Fibroblast of lung (primary cell): ENCODE data around the gene UNC79. TPM values are rescaled to one million over a fixed set of nuclear protein-coding genes. Genes with fewer than 3 reads are reported as not detected.

Experiments used
- DNase-seq, 2 donors: peaks; one replicate each; pipeline versions ENCODE4 v3.0.0 to v3.0.0-alpha.2; 2010; ENCODE audit warnings: low read depth in 2 of 2
- H2AFZ ChIP-seq: 2 replicates; pipeline ENCODE4 v1.5.1; 2012; ENCODE audit warnings: low read length, control low read depth, inconsistent platforms
- H3K27ac ChIP-seq: 2 replicates; pipeline ENCODE4 v1.5.1; 2011; ENCODE audit warnings: low read length, control low read depth; ENCODE audit not compliant: insufficient read depth
- H3K27me3 ChIP-seq: 2 replicates; pipeline ENCODE4 v1.5.1; 2011; ENCODE audit warnings: mild to moderate bottlenecking, low read length; ENCODE audit not compliant: control insufficient read depth, insufficient read depth
- H3K36me3 ChIP-seq: 2 replicates; pipeline ENCODE4 v1.5.1; 2011; ENCODE audit warnings: low read length; ENCODE audit not compliant: control insufficient read depth, insufficient read depth
- H3K4me1 ChIP-seq: 2 replicates; pipeline ENCODE4 v1.5.1; 2011; ENCODE audit warnings: low read length; ENCODE audit not compliant: control insufficient read depth, insufficient read depth; ENCODE audit errors: extremely low read depth
- H3K4me2 ChIP-seq: 2 replicates; pipeline ENCODE4 v1.5.1; 2011; ENCODE audit warnings: low read length, control low read depth; ENCODE audit not compliant: insufficient read depth; ENCODE audit errors: extremely low read depth
- H3K4me3 ChIP-seq, 4 experiments: fragments of 200-600 bp in 1 of 4; sonication (generic) in 1 of 4; replicated peaks in 1 of 4; 2 replicates each; pipeline ENCODE4 v1.5.1; 2011 to 2016; ENCODE audit warnings: low read length in 4 of 4, low read depth in 3 of 4, mild to moderate bottlenecking in 3 of 4, control low read depth in 2 of 4, inconsistent platforms in 1 of 4, mixed read lengths in 1 of 4; ENCODE audit not compliant: insufficient read depth in 1 of 4; ENCODE audit errors: control extremely low read depth in 1 of 4
- H3K79me2 ChIP-seq: 2 replicates; pipeline ENCODE4 v1.5.1; 2012; ENCODE audit warnings: mild to moderate bottlenecking, low read length, inconsistent platforms; ENCODE audit not compliant: control insufficient read depth, insufficient read depth
- H3K9ac ChIP-seq: 2 replicates; pipeline ENCODE4 v1.5.1; 2011; ENCODE audit warnings: mild to moderate bottlenecking, low read length, control low read depth; ENCODE audit not compliant: insufficient read depth
- H3K9me3 ChIP-seq: 2 replicates; pipeline ENCODE4 v1.5.1; 2012; ENCODE audit warnings: low read depth, low read length; ENCODE audit not compliant: control insufficient read depth, insufficient read depth
- H4K20me1 ChIP-seq: 2 replicates; pipeline ENCODE4 v1.5.1; 2011; ENCODE audit warnings: low read length; ENCODE audit not compliant: control insufficient read depth, insufficient read depth; ENCODE audit errors: extremely low read depth
- EZH2 ChIP-seq: IDR thresholded peaks from 2 replicates; pipeline ENCODE4 v1.5.1; 2012; ENCODE audit warnings: low read length, control low read depth, mild to moderate bottlenecking; ENCODE audit errors: missing control alignments
- polyA plus RNA-seq, 2 donors: library from polyadenylated mRNA; depleted of rRNA in 1 of 2; stranded (reverse) in 1 of 2; unstranded in 1 of 2; fragments of >200 nt; gene quantifications; 2 replicates each; pipeline ENCODE4 v1.2.1, GENCODE V29; 2011 to 2012; ENCODE audit warnings: missing spikeins in 1 of 2
- total RNA-seq: library from RNA; depleted of rRNA; stranded (reverse); fragments of >200 nt; gene quantifications from 2 replicates; pipeline ENCODE4 v1.2.1, GENCODE V29; 2014
- TF ChIP-seq, protein P1 (sequence below), 2 donors: IDR thresholded peaks in 1 of 2; conservative IDR thresholded peaks in 1 of 2; 1 replicate in 1 of 2; 2 replicates in 1 of 2; pipeline ENCODE4 v1.5.1; 2011 to 2012; ENCODE audit warnings: low read length in 2 of 2, control low read depth in 1 of 2, inconsistent platforms in 1 of 2, low read depth in 1 of 2, mild to moderate bottlenecking in 1 of 2

The UNC79 gene
- total and polyA plus RNA-seq, 2 donors (not counting 1 experiment from before 2014, with no cell fraction given): 0.02 to 0.17 TPM

DNA sequence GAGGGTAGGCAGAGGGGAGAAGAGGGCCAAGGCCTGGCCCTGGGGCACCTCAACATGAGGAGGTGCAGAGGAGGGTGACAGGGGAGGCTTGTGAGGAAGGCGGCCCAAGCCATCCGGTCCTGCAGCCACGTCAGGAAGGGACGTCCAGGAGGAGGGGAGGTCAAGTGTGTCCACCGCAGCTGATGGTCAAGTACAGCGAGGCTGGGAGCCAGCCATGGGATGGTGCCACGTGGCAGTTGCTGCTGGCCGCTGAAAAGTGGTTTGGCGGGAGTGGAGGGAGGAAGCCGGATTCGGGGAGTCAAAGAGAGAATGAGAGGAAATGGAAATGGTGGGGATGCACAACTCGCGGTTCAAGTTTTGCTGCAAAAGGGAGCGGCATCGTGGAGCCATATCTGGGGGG lies 316.4 kb downstream of the UNC79 start:
- H3K27me3 ChIP-seq: no peaks in the 10 kb centered on the region
- H2AFZ ChIP-seq: no peak overlapping the region
- no peak overlapping the region for H3K9ac ChIP-seq
- no peak for TF ChIP-seq EZH2
- TF ChIP-seq, protein P1, sequence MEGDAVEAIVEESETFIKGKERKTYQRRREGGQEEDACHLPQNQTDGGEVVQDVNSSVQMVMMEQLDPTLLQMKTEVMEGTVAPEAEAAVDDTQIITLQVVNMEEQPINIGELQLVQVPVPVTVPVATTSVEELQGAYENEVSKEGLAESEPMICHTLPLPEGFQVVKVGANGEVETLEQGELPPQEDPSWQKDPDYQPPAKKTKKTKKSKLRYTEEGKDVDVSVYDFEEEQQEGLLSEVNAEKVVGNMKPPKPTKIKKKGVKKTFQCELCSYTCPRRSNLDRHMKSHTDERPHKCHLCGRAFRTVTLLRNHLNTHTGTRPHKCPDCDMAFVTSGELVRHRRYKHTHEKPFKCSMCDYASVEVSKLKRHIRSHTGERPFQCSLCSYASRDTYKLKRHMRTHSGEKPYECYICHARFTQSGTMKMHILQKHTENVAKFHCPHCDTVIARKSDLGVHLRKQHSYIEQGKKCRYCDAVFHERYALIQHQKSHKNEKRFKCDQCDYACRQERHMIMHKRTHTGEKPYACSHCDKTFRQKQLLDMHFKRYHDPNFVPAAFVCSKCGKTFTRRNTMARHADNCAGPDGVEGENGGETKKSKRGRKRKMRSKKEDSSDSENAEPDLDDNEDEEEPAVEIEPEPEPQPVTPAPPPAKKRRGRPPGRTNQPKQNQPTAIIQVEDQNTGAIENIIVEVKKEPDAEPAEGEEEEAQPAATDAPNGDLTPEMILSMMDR (conservative IDR thresholded peaks at IDR 0.05 in 1 of 2, IDR thresholded peaks at IDR 0.05 in 1 of 2; ENCODE audit: low read depth in 1 of 2, low read length in 2 of 2): no peak
- H3K9me3 ChIP-seq: no peaks in the 10 kb centered on the region
- H3K4me2 ChIP-seq: no peak overlapping the region
- no peaks in the 10 kb centered on the region for H3K36me3 ChIP-seq
- no peak for DNase-seq
- no peaks in the 10 kb centered on the region for H4K20me1 ChIP-seq
- no peak overlapping the region for H3K27ac ChIP-seq
- no peaks in the 10 kb centered on the region for H3K79me2 ChIP-seq
- no peaks in the 10 kb centered on the region for H3K4me1 ChIP-seq
- H3K4me3 ChIP-seq: no peak overlapping the region

DNA sequence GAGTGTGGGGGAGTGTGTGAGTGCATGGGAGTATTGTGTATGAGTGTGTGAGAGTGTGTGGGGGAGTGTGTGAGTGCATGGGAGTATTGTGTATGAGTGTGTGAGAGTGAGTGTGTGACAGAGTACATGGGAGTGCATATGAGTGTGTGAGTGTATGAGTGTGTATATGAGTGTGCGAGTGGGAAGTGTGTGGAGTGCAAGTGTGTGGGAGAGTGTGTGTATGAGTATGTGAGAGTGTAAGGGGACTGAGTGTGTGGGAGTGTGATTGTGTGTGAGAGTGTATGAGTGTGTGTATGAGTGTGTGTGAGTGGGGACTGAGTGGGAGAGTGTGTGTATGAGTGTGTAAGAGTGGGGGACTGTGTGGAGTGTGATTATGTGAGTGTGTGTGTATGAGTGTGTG lies 316.8 kb downstream of the UNC79 start:
- TF ChIP-seq EZH2: no peak
- TF ChIP-seq, protein P1 (conservative IDR thresholded peaks at IDR 0.05 in 1 of 2, IDR thresholded peaks at IDR 0.05 in 1 of 2; ENCODE audit: low read depth in 1 of 2, low read length in 2 of 2): no peak
- Histone ChIP-seq H4K20me1 (no peaks in the 10 kb centered on the region), H3K27me3 (no peaks in the 10 kb centered on the region), H3K79me2 (no peaks in the 10 kb centered on the region), H3K36me3 (no peaks in the 10 kb centered on the region), H3K4me2 (no peak overlapping the region), H3K27ac (no peak overlapping the region), H3K4me1 (no peaks in the 10 kb centered on the region), H3K9ac (no peak overlapping the region), H3K9me3 (no peaks in the 10 kb centered on the region), H2AFZ (no peak overlapping the region), H3K4me3 (no peak overlapping the region)
- DNase-seq: no peak

DNA sequence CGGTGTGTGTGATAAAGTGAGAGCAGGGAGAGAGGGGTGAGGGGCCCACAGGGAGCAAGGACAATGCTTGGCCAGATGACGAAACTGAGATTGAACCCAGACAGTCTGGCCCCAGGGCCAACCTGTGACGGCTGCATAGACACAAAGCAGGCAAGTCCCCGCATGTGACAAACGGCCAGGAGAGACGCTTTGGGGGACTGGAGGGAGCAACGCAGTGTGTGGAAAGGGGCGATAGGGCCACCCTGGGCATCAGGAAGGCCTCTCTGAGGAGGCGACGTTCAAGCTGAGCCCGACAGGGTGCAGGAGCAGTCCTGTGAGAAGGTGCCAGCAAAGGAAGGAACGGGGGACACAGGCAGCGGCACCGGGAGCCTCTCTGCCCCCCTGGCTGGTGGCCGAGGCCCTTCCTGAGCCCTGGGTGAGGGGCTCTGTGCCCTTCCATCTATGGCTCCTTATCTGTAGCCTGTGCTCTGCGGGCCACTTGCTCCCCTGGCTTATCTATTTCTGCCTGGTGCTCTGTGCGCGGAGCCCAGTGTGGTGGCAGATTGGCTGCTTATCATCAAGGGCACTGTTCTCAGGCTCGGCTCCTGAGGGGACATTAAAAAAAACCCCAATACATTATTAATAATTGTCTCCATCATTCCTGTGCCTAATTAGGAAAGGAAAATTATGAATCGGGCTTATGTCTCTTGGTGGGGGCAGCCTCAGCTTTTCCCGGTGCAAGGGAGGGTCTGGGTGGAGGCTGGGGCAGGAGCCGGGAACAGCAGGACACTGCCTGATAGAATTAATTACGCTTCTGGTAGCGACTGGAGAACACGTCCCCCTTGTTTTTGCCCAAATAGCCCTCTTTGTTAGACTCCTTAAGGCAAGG lies 317.7 kb downstream of the UNC79 start:
- Histone ChIP-seq H3K36me3 (no peaks in the 10 kb centered on the region), H3K27me3 (no peaks in the 10 kb centered on the region), H3K79me2 (no peaks in the 10 kb centered on the region), H3K27ac (no peak overlapping the region), H2AFZ (no peak overlapping the region), H3K4me1 (no peaks in the 10 kb centered on the region), H3K4me2 (no peak overlapping the region), H3K9me3 (no peaks in the 10 kb centered on the region), H4K20me1 (no peaks in the 10 kb centered on the region), H3K4me3 (no peak overlapping the region), H3K9ac (no peak overlapping the region)
- TF ChIP-seq, protein P1 (conservative IDR thresholded peaks at IDR 0.05 in 1 of 2, IDR thresholded peaks at IDR 0.05 in 1 of 2; ENCODE audit: low read depth in 1 of 2, low read length in 2 of 2): no peak
- TF ChIP-seq EZH2: no peak
- DNase-seq: no peak
